SK-N-SH treated with all-trans-retinoic acid at 6 μM for 48 hours (cell line): ENCODE data around the gene CCL18.

Experiments used
- ARNTL ChIP-seq: fragments of 450-650 bp; formaldehyde crosslinking; IDR thresholded peaks from 2 replicates; pipeline ENCODE4 v1.5.0; 2020; ENCODE audit warnings: low read depth, mild to moderate bottlenecking, moderate library complexity, borderline replicate concordance
- BACH2 ChIP-seq: fragments of 250-450 bp; sonication (Bioruptor Pico); IDR thresholded peaks from 2 replicates; pipeline ENCODE4 v1.9.0; 2021; ENCODE audit warnings: mild to moderate bottlenecking, borderline replicate concordance
- OSR1 ChIP-seq: fragments of 250-450 bp; sonication (Bioruptor Pico); IDR thresholded peaks from 2 replicates; pipeline ENCODE4 v1.8.0; 2022; ENCODE audit warnings: moderate library complexity, mild to moderate bottlenecking, inconsistent platforms
- PATZ1 ChIP-seq: fragments of 250-450 bp; sonication (Bioruptor Pico); IDR thresholded peaks from 2 replicates; pipeline ENCODE4 v1.8.0; 2020; ENCODE audit warnings: mild to moderate bottlenecking, moderate library complexity, borderline replicate concordance
- RARB ChIP-seq: fragments of 250-450 bp; sonication (Bioruptor Pico); IDR thresholded peaks from 2 replicates; pipeline ENCODE4 v1.8.0; 2021; ENCODE audit warnings: mild to moderate bottlenecking, moderate library complexity
- ZFP3 ChIP-seq: fragments of 250-450 bp; sonication (Bioruptor Pico); IDR thresholded peaks from 2 replicates; pipeline ENCODE4 v1.5.0; 2020; ENCODE audit warnings: mild to moderate bottlenecking, moderate library complexity
- ZFP30 ChIP-seq: fragments of 450-650 bp; formaldehyde crosslinking; IDR thresholded peaks from 2 replicates; pipeline ENCODE4 v1.5.0; 2022; ENCODE audit warnings: mild to moderate bottlenecking, moderate library complexity
- ZNF70 ChIP-seq: fragments of 450-650 bp; formaldehyde crosslinking; IDR thresholded peaks from 2 replicates; pipeline ENCODE4 v1.5.0; 2020; ENCODE audit warnings: mild to moderate bottlenecking, moderate library complexity
- ZNF8 ChIP-seq: fragments of 450-650 bp; formaldehyde crosslinking; IDR thresholded peaks from 2 replicates; pipeline ENCODE4 v1.5.0; 2020; ENCODE audit warnings: mild to moderate bottlenecking, moderate library complexity

GRCh38 chr17:36086791-36087190 lies 22.7 kb downstream of the CCL18 start:
- no peak for TF ChIP-seq ZNF8 (CRISPR knock-in tag)
- TF ChIP-seq BACH2 (CRISPR knock-in tag) = no peak
- TF ChIP-seq ZFP30 (CRISPR knock-in tag) = no peak
- no peak for TF ChIP-seq ZFP3
- TF ChIP-seq OSR1 (CRISPR knock-in tag) = no peak
- no peak for TF ChIP-seq ZNF70
- TF ChIP-seq RARB = no peak
- TF ChIP-seq ARNTL (CRISPR knock-in tag) = no peak
- no peak for TF ChIP-seq PATZ1 (CRISPR knock-in tag)
